ENCODE data around the gene SLN. TPM values are rescaled to one million over a fixed set of nuclear protein-coding genes. Genes with fewer than 3 reads are reported as not detected.

The SLN gene
- total RNA-seq, 1 donor from 2014 or later: 35.5 TPM

DNA sequence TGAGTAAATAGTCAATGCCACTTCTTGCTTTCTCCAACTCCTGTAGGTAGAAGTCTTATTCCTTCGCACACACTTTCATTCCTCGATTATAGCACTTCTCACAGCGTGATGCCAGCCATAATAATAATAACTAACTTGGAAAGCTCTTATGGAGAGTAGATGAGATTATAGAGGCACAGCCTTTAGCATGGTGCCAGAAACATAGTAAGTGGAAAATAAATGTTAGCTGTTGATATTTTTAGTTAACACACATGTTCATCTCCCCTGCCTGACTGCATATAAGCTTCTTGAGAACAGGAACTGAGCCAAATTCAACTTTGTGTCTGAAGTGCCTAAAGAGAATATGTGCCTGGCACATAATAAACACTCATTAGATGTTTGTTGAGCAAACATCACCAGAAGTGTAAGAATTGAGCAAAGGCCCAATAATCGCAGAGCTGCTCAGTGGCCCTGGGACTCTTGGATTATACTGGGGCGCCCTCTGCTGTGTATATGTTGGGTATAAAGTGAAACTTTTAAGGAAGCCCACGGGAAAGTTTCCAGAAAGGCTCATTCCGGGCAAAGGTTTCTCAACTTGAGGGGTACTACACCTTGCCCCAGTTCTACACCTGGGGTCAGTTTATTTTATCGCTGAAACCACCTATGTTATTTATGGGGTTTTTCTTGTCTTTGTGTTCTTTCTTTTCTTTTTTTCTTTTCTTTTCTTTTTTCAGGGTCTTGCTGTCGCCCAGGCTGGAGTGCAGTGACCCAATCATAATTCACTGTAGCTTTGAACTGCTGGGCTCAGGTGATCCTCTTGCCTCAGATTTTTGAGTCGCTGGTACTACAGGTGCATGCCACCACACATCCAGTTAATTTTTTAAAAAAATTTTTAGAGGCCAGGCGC lies 22.3 kb downstream of the SLN start:
- DNase-seq (ENCODE audit: low spot score in 2 of 2): peak; percentile 17 to 46
- no peak for FAIRE-seq

- FAIRE-seq (no peak), DNase-seq (ENCODE audit: low spot score in 2 of 2) (no peak)
These were observed 23.4 kb downstream of the SLN start for GRCh38 chr11:107688322-107688918.

- no peak for FAIRE-seq
These were observed 28.0 kb downstream of the SLN start for GRCh38 chr11:107683807-107684206.

DNA sequence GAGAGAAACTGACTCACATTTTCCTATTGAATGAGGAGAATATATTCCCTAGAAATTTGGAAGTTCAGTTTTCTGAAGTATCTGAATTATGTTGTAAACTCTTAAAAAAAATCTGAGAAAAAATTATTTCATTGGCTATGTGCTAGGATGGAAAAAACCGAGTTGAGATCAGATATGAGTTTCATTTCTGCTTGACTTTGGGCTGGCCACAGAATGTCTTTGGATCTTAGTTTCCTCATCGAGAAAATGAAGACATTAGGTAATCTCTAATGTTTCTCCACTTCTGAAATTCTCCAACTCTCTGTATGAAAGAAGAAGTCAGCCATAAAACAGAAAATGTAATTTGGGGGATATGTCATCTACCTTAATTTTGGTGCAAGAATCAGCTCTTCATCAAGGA lies 28.8 kb downstream of the SLN start:
- DNase-seq (ENCODE audit: low spot score in 2 of 2): no peak
- no peak for FAIRE-seq

More at GRCh38 chr11:107683807-107684206, 28.0 kb downstream of the SLN start:
- no peak for DNase-seq (ENCODE audit: low spot score in 2 of 2)

- FAIRE-seq (no peak), DNase-seq (ENCODE audit: low spot score in 2 of 2) (no peak)
These were observed 29.3 kb downstream of the SLN start for GRCh38 chr11:107682572-107682971.

DNA sequence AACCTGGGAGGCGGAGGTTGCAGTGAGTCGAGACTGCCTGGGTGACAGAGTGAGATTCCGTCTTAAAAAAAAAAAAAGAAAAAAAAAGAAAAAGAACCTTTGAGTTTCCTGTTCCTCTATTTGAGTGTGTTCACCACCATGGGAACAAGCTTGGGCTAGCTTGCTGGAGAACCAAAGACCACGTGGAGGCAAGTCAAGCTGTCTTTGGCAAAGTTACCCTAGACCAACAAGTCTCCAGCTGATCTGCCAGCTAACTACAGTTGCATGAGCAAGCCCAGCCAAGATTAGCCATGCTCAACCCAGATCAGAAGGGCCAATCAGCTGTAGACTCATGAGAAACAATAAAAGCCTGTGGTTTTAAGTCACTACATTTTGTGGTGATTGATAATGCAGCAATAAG lies 29.7 kb downstream of the SLN start:
- DNase-seq (ENCODE audit: low spot score in 2 of 2) (no peak), FAIRE-seq (no peak)

DNA sequence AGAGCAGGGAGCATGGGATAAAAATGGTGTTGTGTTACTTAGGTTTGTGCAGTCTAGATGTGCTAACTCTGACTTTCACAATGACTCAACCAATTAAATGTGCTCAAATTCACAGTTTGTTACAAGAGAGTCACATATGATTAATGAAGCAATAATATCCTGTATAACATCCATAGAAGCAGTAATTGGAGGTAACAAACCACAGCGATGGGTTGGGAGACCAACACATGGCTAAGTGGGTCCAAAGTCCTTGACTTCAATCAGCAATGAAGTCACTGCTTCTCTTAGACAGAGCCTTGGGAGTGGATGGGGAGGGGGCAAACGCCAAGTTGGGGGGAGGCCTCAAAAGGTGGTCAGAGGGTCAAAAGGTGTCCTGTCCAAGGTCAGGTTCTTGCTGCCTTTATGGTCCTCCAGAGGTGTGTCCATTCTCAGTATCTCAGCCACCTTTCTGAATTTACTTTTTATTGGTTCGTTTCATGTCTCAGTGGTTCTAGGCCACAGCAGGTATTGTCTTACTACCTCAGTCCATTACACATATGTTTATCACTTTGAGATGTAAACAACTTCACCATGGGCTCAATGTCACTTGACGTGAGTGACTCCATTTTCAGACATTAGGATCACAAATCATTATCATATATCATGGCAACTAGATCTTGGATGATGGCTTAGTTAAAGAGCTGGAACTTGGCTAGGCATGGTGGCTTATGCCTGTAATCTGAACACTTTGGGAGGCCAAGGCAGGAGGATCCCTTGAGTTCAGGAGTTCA lies 32.4 kb downstream of the SLN start:
- no peak for DNase-seq (ENCODE audit: low spot score in 2 of 2)
- no peak for FAIRE-seq

DNA sequence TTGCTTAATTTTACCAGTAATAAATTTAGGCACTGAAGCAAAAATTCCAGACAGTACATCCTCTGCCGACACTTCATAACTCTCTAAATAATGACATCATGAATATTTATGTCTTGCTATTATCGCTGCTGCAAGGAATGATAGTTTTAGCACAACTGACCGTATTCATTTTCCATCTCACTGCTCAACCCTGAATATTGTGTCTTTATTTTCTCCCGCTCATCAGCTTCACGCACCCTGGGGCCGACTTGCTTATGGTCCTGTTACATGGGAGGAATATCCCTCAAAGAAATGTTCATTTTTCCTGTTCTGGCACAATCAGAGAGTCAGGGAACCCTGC lies 33.3 kb downstream of the SLN start:
- DNase-seq (ENCODE audit: low spot score in 2 of 2): no peak
- FAIRE-seq: no peak

- DNase-seq (ENCODE audit: low spot score in 2 of 2): no peak
- no peak for FAIRE-seq
These were observed 33.8 kb downstream of the SLN start for GRCh38 chr11:107677924-107678631.

GRCh38 chr11:107676336-107677057 lies 35.4 kb downstream of the SLN start:
- no peak for FAIRE-seq
- DNase-seq (ENCODE audit: low spot score in 2 of 2): no peak

GRCh38 chr11:107675902-107676301 lies 36.0 kb downstream of the SLN start:
- DNase-seq (ENCODE audit: low spot score in 2 of 2) (no peak), FAIRE-seq (no peak)

GRCh38 chr11:107669893-107670601 lies 41.8 kb downstream of the SLN start:
- FAIRE-seq: no peak
- no peak for DNase-seq (ENCODE audit: low spot score in 2 of 2)

DNA sequence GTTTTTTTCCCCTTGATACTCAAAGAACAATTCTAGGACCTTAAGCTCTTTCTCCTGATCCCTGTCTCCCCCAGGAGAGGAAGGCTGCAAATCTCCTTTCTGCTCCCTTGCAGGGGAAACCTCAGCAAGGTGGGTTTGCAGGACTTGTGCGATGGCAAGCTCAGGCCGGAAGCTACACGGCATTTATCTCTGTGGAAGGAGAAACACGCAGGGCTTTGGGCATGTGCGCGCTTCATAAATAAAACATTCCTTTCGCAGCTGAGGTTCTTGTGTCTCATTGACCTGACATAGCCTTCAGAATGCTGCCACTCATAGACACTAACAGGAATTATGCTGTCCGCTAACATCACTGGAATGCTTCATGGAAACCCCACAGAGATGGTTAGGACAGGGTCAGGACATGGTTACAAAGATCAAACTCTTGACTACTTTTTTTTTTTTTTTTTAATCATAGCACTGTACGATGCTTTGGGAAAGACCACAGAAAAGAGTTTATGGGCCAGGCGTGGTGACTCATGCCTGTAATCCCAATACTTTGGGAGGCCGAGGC lies 42.6 kb downstream of the SLN start:
- DNase-seq (ENCODE audit: low spot score in 2 of 2) (no peak), FAIRE-seq (no peak)

DNA sequence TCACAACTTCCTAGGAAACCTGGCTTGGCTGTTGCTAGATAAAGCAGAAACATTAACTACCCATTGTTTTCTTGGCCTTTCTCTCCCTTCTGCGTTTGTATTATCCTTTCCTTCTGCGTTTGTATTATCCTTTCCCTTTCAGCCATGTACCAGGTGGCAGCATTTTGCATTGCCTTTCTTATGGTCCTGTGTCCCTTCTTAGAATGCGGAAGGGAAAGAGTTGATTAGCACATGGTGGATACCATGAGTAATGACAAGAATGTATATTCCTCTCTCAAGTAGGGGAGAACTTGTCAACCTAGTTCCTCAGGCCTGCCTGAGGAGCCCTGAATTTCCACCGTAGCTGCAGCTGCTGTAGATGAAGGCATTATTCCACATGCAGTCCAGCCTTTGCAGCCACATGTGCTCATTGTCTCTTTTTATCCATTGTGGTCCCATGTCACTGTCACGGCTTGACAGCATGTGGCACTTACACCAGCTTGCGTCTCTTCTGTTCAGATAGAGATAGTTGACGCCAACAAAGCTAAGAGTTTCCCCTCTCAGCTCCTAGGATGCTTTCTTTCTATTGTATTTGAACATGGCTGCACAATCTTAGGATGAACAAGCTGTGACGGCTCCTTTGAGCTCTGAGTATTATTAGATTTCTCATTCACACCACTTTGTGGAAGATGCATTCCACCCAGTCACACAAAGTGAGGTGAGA lies 44.8 kb downstream of the SLN start:
- no peak for DNase-seq (ENCODE audit: low spot score in 2 of 2)
- FAIRE-seq: no peak

GRCh38 chr11:107665018-107665417 lies 46.8 kb downstream of the SLN start:
- DNase-seq (ENCODE audit: low spot score in 2 of 2) (no peak), FAIRE-seq (no peak)

GRCh38 chr11:107661656-107662055 lies 50.2 kb downstream of the SLN start:
- FAIRE-seq: no peak
- DNase-seq (ENCODE audit: low spot score in 2 of 2): no peak

DNA sequence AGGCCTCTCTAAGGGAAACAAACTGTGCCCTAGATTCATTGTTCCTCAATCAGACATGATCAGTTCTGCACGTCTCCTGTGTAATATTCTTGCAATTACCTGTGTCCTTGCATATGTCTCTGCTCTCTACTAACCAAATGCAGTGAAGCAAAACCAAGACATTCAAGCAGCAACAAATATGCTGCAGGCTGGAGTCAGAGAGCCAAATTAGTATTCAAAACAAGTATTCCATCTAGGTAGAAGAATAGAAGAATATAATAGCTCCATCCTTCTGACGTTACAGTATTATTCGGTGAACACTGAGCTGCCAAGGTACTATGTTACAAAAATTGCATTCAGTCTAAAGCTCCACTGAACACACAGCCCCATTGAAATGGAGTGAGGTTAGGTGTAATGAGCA lies 51.8 kb downstream of the SLN start:
- FAIRE-seq (no peak), DNase-seq (ENCODE audit: low spot score in 2 of 2) (no peak)

- DNase-seq (ENCODE audit: low spot score in 2 of 2) (no peak), FAIRE-seq (no peak)
These were observed 52.5 kb downstream of the SLN start for GRCh38 chr11:107659310-107659709.

Data from frontal cortex (tissue), 4 donors.